ENCODE measurements around the gene ETV7.

Gene ETV7

GRCh38 chr6:36347621-36348020, 39.8 kb downstream of the ETV7 start:
- no peak for TF ChIP-seq EGR1 (IDR thresholded peaks at IDR 0.05)
- TF ChIP-seq YY1 (IDR thresholded peaks at IDR 0.05; ENCODE audit: low read depth), result no peak
- TF ChIP-seq TEAD4 (IDR thresholded peaks at IDR 0.05), result no peak
- TF ChIP-seq EP300 (IDR thresholded peaks at IDR 0.05; ENCODE audit: borderline replicate concordance), result no peak
- no peak for TF ChIP-seq USF1 (IDR thresholded peaks at IDR 0.05)
- TF ChIP-seq ZBTB7A (IDR thresholded peaks at IDR 0.05; ENCODE audit: low read depth), result no peak
- no peak for TF ChIP-seq TAF1 (IDR thresholded peaks at IDR 0.05; ENCODE audit: low read depth)

- TF ChIP-seq RAD21 (IDR thresholded peaks at IDR 0.05; ENCODE audit: low read depth), result no peak
- TF ChIP-seq USF1 (IDR thresholded peaks at IDR 0.05), result no peak
- no peak for TF ChIP-seq ZBTB7A (IDR thresholded peaks at IDR 0.05; ENCODE audit: low read depth)
- no peak for TF ChIP-seq REST (IDR thresholded peaks at IDR 0.05; ENCODE audit: low read depth)
- TF ChIP-seq EP300 (IDR thresholded peaks at IDR 0.05; ENCODE audit: borderline replicate concordance), result no peak
- no peak for TF ChIP-seq TEAD4 (IDR thresholded peaks at IDR 0.05)
- TF ChIP-seq MAX (IDR thresholded peaks at IDR 0.05), result 0 out of 2 replicates have a peak, but pooled peaks have one; percentile 5
Measured at GRCh38 chr6:36346486-36347273, 40.8 kb downstream of the ETV7 start.

GRCh38 chr6:36345681-36346466, 41.6 kb downstream of the ETV7 start:
- TF ChIP-seq MAX (IDR thresholded peaks at IDR 0.05) (0 out of 2 replicates have a peak, but pooled peaks have one; percentile 11), NFIC (IDR thresholded peaks at IDR 0.05) (no peak)

- TF ChIP-seq ZBTB7A (IDR thresholded peaks at IDR 0.05; ENCODE audit: low read depth) (no peak), CEBPB (IDR thresholded peaks at IDR 0.05) (no peak), NFIC (IDR thresholded peaks at IDR 0.05) (no peak)
Measured at GRCh38 chr6:36343109-36343680, 44.3 kb downstream of the ETV7 start.

GRCh38 chr6:36340618-36341454, 46.6 kb downstream of the ETV7 start:
- TF ChIP-seq USF1 (IDR thresholded peaks at IDR 0.05), result no peak
- TF ChIP-seq RAD21 (IDR thresholded peaks at IDR 0.05; ENCODE audit: low read depth), result peak; percentile 65
- peak; percentile 46; the same call in 1 of the 2 replicates for TF ChIP-seq TEAD4 (IDR thresholded peaks at IDR 0.05)
- peak; percentile 86 for TF ChIP-seq YY1 (IDR thresholded peaks at IDR 0.05; ENCODE audit: low read depth)
- peak; percentile 58; the same call in 1 of the 2 replicates for TF ChIP-seq MAX (IDR thresholded peaks at IDR 0.05)

- TF ChIP-seq TEAD4 (IDR thresholded peaks at IDR 0.05), result no peak
- no peak for TF ChIP-seq CREB1 (IDR thresholded peaks at IDR 0.05; ENCODE audit: low read depth)
- TF ChIP-seq REST (IDR thresholded peaks at IDR 0.05; ENCODE audit: low read depth), result no peak
- TF ChIP-seq MAX (IDR thresholded peaks at IDR 0.05), result no peak
- no peak for TF ChIP-seq ZBTB7A (IDR thresholded peaks at IDR 0.05; ENCODE audit: low read depth)
- TF ChIP-seq YY1 (IDR thresholded peaks at IDR 0.05; ENCODE audit: low read depth), result no peak
- TF ChIP-seq EGR1 (IDR thresholded peaks at IDR 0.05), result no peak
- no peak for TF ChIP-seq FOXM1 (IDR thresholded peaks at IDR 0.05; ENCODE audit: borderline replicate concordance, low read depth)
Measured at GRCh38 chr6:36340306-36340617, 47.2 kb downstream of the ETV7 start.
